Measurements from ENCODE around the gene MYO18B. TPM values are rescaled to one million over a fixed set of nuclear protein-coding genes. Genes with fewer than 3 reads are reported as not detected.

Gene MYO18B
- total and polyA plus RNA-seq, 2 donors (not counting 3 experiments of a cell fraction or from before 2014, with no cell fraction given) = 0.01 TPM; not detected in 1

- Histone ChIP-seq H3K79me2 (ENCODE audit: control insufficient read depth, insufficient read depth, low read length) (no peaks in the 10 kb centered on the region), H3K4me3 (replicated peaks in 1 of 3; ENCODE audit: insufficient read depth in 1 of 3, low read depth in 1 of 3, low read length in 3 of 3) (no peak overlapping the region), H3K4me2 (ENCODE audit: insufficient read depth, low read length) (no peak overlapping the region), H3K9me3 (replicated peaks; ENCODE audit: control insufficient read depth, insufficient read depth, low read length) (no peaks in the 10 kb centered on the region), H3K27me3 (ENCODE audit: control insufficient read depth in 2 of 2, insufficient read depth in 2 of 2, low read length in 2 of 2) (no peaks in the 10 kb centered on the region), H3K36me3 (ENCODE audit: control insufficient read depth in 2 of 2, extremely low read depth in 1 of 2, insufficient read depth in 2 of 2, low read length in 2 of 2) (no peaks in the 10 kb centered on the region), H3K4me1 (ENCODE audit: control insufficient read depth, extremely low read depth, insufficient read depth, low read length) (no peaks in the 10 kb centered on the region), H2AFZ (ENCODE audit: low read depth, low read length) (no peak overlapping the region), H3K9ac (replicated peaks; ENCODE audit: extremely low read depth, insufficient read depth, low read length) (no peak overlapping the region), H3K9me1 (replicated peaks; ENCODE audit: control insufficient read depth, extremely low read depth, insufficient read depth, low read length) (no peaks in the 10 kb centered on the region), H4K20me1 (replicated peaks; ENCODE audit: control insufficient read depth, extremely low read depth, insufficient read depth, low read length) (no peaks in the 10 kb centered on the region), H3K27ac (ENCODE audit: insufficient read depth, low read depth, low read length) (no peak overlapping the region)
- TF ChIP-seq MYC (IDR thresholded peaks at IDR 0.05; ENCODE audit: low read depth, low read length) (no peak), POLR2A (IDR thresholded peaks at IDR 0.05; ENCODE audit: low read depth, low read length) (no peak), MAX (IDR thresholded peaks at IDR 0.05; ENCODE audit: insufficient read depth, insufficient read length) (no peak), CTCF (IDR thresholded peaks at IDR 0.05; ENCODE audit: extremely low read depth in 1 of 2, insufficient read depth in 1 of 2, low read depth in 1 of 2, low read length in 2 of 2) (no peak), GATA2 (IDR thresholded peaks at IDR 0.05; ENCODE audit: insufficient read depth, insufficient read length, low read depth, low read length) (no peak), POLR2AphosphoS5 (IDR thresholded peaks at IDR 0.05; ENCODE audit: insufficient read depth, low read depth, low read length) (no peak), FOS (IDR thresholded peaks at IDR 0.05; ENCODE audit: borderline replicate concordance, insufficient read depth, low read length) (no peak), EZH2 (IDR thresholded peaks at IDR 0.05; ENCODE audit: borderline replicate concordance, low read depth, low read length, severe bottlenecking) (no peak), JUN (IDR thresholded peaks at IDR 0.05; ENCODE audit: borderline replicate concordance, insufficient read depth, insufficient read length, low read depth) (no peak)
- intact Hi-C loops (cut with micrococcal nuclease) = no loop called here
- POLR2A ChIA-PET = no interaction called here
- dilution Hi-C loops (cut with MboI; ENCODE audit: extremely low pct_ligation_motif_present, low sequenced_read_pairs) = no loop called here
- FAIRE-seq = no peak
- no peak for DNase-seq (ENCODE audit: low read depth, low spot score)
- no TSS peak for BruUV-seq (replicated peaks)
- CTCF ChIA-PET = interaction anchor here (0.6 kb wide), 1 partner anchor 12 kb away, joined by 3 read pairs; no protein-coding TSS in a partner anchor
These were observed 154.6 kb downstream of the MYO18B start for GRCh38 chr22:25896592-25896991.

Measured in endothelial cell of umbilical vein (primary cell).